ENCODE results near the gene PTGS2.

DNA sequence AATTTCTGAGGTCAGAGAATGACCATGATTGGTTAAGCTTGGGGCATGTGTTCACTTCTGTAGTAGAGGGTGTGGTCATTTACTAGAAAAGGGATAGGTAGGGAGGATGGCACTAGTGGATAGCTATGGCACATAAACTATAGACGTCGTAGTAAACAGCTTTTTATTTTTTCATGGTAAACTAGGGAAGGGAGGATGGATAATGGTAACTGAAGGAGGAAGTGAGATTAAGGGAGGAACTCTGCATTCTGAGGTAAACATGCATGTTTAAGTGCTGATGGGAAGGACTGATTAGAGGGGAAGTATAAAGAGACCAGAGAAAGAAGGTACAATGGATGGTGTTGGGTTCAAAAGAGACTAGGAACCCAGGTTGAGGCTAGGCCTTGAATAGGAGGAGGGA is 26.9 kb downstream of the PTGS2 start:
- TF ChIP-seq, protein P1, sequence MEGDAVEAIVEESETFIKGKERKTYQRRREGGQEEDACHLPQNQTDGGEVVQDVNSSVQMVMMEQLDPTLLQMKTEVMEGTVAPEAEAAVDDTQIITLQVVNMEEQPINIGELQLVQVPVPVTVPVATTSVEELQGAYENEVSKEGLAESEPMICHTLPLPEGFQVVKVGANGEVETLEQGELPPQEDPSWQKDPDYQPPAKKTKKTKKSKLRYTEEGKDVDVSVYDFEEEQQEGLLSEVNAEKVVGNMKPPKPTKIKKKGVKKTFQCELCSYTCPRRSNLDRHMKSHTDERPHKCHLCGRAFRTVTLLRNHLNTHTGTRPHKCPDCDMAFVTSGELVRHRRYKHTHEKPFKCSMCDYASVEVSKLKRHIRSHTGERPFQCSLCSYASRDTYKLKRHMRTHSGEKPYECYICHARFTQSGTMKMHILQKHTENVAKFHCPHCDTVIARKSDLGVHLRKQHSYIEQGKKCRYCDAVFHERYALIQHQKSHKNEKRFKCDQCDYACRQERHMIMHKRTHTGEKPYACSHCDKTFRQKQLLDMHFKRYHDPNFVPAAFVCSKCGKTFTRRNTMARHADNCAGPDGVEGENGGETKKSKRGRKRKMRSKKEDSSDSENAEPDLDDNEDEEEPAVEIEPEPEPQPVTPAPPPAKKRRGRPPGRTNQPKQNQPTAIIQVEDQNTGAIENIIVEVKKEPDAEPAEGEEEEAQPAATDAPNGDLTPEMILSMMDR (IDR thresholded peaks at IDR 0.05 in 2 of 3, conservative IDR thresholded peaks at IDR 0.05 in 1 of 3; ENCODE audit: control insufficient read depth in 2 of 3, extremely low read depth in 1 of 3, insufficient read depth in 1 of 3, low read depth in 3 of 3, low read length in 3 of 3): no peak
- no peak for TF ChIP-seq CHD4 (IDR thresholded peaks at IDR 0.05)
- no peak for TF ChIP-seq EZH2 (IDR thresholded peaks at IDR 0.05; ENCODE audit: borderline replicate concordance, control insufficient read depth, low read depth, low read length)
- no peak for TF ChIP-seq HDGF (IDR thresholded peaks at IDR 0.05)
- no peak for TF ChIP-seq POLR2A (IDR thresholded peaks at IDR 0.05; ENCODE audit: low read depth, low read length)
- TF ChIP-seq POLR2AphosphoS2 (IDR thresholded peaks at IDR 0.05; ENCODE audit: low read depth, low read length): no peak
- TF ChIP-seq USF2 (IDR thresholded peaks at IDR 0.05; ENCODE audit: borderline replicate concordance, low read depth, low read length): no peak
- no peak for TF ChIP-seq ZNF217 (IDR thresholded peaks at IDR 0.05)
- no peak for TF ChIP-seq CHD1 (IDR thresholded peaks at IDR 0.05; ENCODE audit: low read depth, low read length)
- TF ChIP-seq SIN3A (IDR thresholded peaks at IDR 0.05; ENCODE audit: low read depth, low read length): no peak
- no peak for TF ChIP-seq RAD21 (IDR thresholded peaks at IDR 0.05; ENCODE audit: insufficient read depth, low read depth, low read length)
- TF ChIP-seq RAD51 (IDR thresholded peaks at IDR 0.05): no peak
- TF ChIP-seq SREBF2 (IDR thresholded peaks at IDR 0.05; ENCODE audit: low read length): no peak
